DMS153 (cell line): Measurements from ENCODE around the gene KRT10.

Experiments used
- DNase-seq: peaks from one replicate; lab custom pipeline; 2025; lab: John Stamatoyannopoulos, UW

Gene KRT10

GRCh38 chr17:40803617-40804082 lies 18.8 kb downstream of the KRT10 start:
- DNase-seq, result peak; percentile 58

DNA sequence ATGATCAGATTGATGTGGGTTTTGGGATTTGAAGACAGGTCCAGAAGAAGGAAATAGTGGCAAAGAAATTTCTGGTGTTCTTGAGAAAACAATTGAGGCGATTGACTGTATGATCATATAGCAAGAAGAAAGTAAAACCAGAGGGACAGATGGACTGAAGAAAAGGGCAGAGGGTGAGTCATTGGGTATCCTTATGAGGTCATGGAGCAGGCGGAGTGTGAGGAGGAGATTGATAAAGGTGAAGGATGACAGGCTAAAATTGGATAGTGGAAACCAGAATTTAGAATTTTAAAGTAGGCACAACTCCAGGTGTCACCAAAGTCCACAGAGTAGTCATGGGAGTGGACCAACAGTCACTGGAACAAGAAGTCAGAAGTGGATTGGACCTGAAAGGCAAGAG lies 21.3 kb downstream of the KRT10 start:
- no peak for DNase-seq

DNA sequence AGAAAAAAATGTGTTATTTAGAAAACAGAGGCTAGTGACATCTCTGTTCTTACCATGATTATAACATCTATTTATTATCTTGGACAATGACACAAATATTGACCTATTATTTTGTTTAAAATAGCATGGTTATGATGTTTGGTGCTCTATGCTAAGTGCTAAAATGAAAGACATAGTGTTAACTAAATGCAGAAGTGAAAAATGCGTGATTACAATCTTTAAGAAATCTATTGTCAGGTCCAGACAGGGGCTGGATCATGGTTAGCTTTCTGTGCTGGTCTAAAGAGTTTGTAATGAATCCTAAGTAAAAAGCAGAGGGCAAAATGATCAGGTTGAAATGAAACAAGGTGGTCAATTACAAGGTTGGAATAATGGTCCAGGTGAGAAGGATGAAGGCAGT lies 22.0 kb downstream of the KRT10 start:
- no peak for DNase-seq

- no peak for DNase-seq
Measured at GRCh38 chr17:40799859-40800258, 22.6 kb downstream of the KRT10 start, which contains the start of gene KRT28. Gene KRT28, minus strand, starts transcription at chr17:40799959. Its CDS starts 66 bp downstream, at chr17:40799893.

GRCh38 chr17:40796846-40797245 lies 25.6 kb downstream of the KRT10 start:
- DNase-seq, result no peak

- no peak for DNase-seq
Measured at GRCh38 chr17:40795019-40795667, 27.3 kb downstream of the KRT10 start.

- no peak for DNase-seq
Measured at GRCh38 chr17:40794466-40794865, 27.9 kb downstream of the KRT10 start.

DNA sequence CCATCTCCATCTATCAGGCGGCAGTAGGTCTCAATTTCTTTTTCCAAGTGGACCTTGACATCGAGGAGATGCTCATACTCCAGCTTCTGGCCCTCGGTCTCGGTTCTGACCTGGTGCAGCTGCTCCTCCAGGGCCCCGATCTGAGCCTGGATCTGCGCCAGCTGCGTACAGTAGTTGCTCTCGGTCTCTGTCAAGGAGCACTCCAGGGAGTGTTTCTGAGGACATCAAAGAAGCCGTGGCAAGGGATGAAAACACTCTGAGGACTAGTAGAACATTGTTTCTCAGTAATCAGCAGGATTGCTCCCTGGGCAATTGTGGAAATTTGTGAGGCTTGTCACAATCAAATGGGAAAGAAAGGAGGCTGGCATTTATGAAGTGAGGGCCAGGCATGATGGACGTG lies 28.6 kb downstream of the KRT10 start:
- DNase-seq, result no peak

- DNase-seq, result no peak
Measured at GRCh38 chr17:40791787-40792436, 30.5 kb downstream of the KRT10 start.

DNA sequence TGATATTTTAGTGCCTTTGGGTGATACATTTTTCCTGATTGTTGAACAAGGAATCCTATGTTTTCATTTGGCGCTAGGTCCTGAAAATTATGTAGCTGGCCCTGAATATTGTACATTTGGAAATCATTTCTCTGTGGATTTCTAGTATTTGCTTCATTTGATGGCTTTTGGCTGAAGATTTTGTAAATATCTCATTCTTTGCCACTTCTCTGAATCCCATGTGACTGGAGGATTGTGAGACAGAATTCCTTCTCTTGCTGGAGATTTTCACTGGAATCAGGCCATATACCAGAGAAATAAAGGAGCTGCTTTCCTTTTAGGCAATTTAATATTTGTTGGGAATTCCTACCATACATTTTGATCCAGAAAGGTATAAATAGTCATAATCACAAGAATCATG lies 31.3 kb downstream of the KRT10 start:
- no peak for DNase-seq

DNA sequence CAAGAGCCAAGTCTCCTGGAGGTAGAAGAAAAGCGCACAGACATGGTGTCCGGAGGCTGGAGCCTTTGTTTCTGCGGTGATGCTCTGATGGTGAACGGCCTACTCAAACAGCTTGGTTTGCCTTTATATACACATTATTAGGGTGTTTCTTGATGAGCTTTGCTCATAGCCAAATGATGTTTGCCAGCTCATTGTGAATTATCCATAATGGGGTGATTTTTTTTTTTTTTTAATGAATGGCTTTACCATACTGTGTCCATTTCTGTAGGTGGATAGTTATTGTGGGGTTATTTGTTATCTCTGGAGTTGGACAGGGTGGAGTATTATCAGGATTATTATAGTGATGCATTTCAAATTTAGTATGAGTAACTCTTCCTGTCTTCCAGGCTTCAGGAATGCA lies 40.0 kb downstream of the KRT10 start, which contains the start of gene KRT27:
Gene KRT27 (minus strand): TSS at position 101 of the 400 bp plus-strand sequence. CDS start 57 bp downstream, at position 44.
- DNase-seq, result no peak

DNA sequence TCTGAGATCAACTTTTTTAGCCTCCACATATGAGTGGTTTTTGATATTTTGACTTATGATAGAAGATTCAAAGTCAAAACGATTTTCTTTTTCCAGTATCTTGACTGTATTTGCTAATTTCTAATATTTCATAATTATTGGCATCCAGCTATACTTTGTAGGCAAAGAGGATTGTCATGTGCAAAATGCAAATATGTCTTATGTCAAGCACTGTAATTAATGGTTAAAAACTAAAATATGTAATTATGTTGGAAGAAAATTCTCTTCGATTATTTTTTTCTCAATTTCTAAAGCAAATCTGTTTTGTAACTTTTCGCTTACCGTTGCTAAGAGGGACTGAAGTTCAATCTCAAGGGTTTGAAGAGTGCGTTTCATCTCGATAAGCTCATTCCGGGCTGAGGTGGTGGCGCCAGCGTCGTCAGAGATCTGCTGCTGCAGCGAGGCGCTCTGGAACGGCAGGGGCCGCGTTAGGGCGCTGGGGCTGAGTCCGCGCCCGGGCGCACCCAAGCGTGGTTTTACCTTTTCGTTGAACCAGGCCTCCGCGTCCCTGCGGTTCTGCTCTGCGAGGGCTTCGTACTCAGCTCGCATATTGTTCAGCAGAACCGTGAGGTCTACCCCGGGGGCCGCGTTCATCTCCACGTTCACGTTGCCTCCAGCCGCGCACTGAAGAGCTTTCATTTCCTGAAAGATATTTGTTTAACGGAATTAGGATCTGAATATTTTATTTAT lies 43.1 kb downstream of the KRT10 start:
- peak; percentile 10 for DNase-seq

DNA sequence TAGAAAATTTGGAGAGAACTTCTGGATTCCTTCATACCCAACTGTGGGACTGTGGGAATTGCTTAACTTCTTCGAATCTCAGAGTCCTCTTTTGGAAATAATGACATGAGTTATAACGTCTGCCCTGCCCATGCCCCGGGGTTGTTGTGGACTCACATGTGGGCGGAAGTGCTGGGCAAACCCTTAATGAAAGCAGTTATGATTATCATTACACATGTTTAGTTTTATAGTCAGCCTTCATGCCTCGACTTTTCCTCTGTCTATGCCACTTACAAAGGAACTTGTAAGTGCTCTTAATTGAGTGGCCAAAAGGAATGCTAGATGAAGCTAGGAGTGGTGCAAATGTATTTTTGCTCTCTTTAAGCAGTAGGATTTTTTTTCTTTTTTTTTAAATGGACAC lies 44.0 kb downstream of the KRT10 start:
- no peak for DNase-seq

- DNase-seq, result no peak
Measured at GRCh38 chr17:40777971-40778370, 44.4 kb downstream of the KRT10 start.

GRCh38 chr17:40777459-40777858 lies 45.0 kb downstream of the KRT10 start:
- DNase-seq, result no peak

DNA sequence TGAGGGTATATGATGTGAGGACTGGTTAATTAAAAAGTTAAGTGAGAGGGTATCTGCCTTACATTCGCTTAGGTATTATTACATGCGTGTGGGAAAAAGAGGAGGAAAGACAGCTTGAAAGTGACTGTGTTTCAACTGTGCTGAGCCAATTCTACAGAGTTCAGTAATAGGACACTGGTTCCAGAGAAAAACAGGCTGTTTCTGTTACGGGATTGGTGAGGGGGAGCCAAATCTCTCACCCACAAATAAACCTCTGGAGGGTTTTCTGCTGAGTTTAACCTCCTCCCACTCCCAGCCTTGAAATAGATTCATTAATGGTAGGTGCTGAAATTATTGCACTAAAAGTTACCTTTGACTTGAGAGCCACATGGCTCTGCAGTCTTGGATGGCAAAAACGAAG lies 46.5 kb downstream of the KRT10 start:
- no peak for DNase-seq

- no peak for DNase-seq
Measured at GRCh38 chr17:40772101-40772500, 50.3 kb downstream of the KRT10 start, which contains the start of gene KRT26. Gene KRT26, minus strand, starts transcription at chr17:40772201. Its CDS starts 88 bp downstream, at chr17:40772113.
